ENCODE measurements around the gene CEP70. TPM values are rescaled to one million over a fixed set of nuclear protein-coding genes. Genes with fewer than 3 reads are reported as not detected.

The CEP70 gene
- total and polyA plus RNA-seq, 2 donors (not counting 1 experiment from before 2014, with no cell fraction given): 1.00 to 9.6 TPM

DNA sequence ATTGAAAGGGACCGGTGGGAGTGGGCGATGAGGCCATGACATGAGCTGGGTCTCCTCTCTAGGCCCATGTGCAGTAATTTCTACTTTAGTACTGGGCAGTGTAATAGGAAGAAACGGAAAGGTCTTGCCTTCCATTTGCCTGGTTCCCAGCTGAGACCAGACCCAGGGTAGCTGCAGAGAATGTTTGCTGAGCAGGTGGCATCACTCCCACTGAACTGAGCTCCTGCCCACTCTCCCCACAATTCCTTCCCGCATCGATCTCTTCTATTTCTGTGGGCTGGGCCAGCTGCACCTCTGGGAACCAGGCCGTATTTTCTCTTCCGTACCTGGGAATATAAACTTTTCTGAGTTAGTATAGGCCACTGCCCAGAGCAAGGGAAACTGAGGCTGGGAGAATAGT lies 143.9 kb downstream of the CEP70 start:
- H3K4me3 ChIP-seq (ENCODE audit: control extremely low read depth in 1 of 5, extremely low read depth in 1 of 5, insufficient read depth in 1 of 5, low read depth in 2 of 5, low read length in 4 of 5): no peak overlapping the region
- no peaks in the 10 kb centered on the region for H4K20me1 ChIP-seq (ENCODE audit: control insufficient read depth, insufficient read depth, low read length, poor library complexity, severe bottlenecking)
- ChIA-PET CTCF (no interaction called here), POLR2A (no interaction called here)
- TF ChIP-seq EZH2 (IDR thresholded peaks at IDR 0.05; ENCODE audit: borderline replicate concordance, insufficient read depth, low read depth, low read length, poor library complexity, severe bottlenecking) (no peak), CTCF (IDR thresholded peaks at IDR 0.05) (no peak)
- DNase-seq (no peak), ATAC-seq (ENCODE audit: low read depth) (no peak)
- H3K4me1 ChIP-seq (ENCODE audit: control insufficient read depth in 2 of 2, insufficient read depth in 2 of 2, low read length in 2 of 2): no peaks in the 10 kb centered on the region
- H3K79me2 ChIP-seq (ENCODE audit: control insufficient read depth, insufficient read depth, low read length): no peaks in the 10 kb centered on the region
- H3K36me3 ChIP-seq (replicated peaks in 1 of 2; ENCODE audit: control extremely low read depth in 1 of 2, control insufficient read depth in 1 of 2, extremely low read depth in 1 of 2, insufficient read depth in 2 of 2, low read length in 1 of 2): no peaks in the 10 kb centered on the region
- no peaks in the 10 kb centered on the region for H3K27me3 ChIP-seq (replicated peaks in 1 of 4; ENCODE audit: control extremely low read depth in 1 of 4, control insufficient read depth in 3 of 4, insufficient read depth in 4 of 4, low read length in 3 of 4)
- H3K4me3 Mint-ChIP-seq: no peak overlapping the region
- no peak overlapping the region for H3K4me2 ChIP-seq (replicated peaks; ENCODE audit: low read depth, low read length, poor library complexity, severe bottlenecking)
- no peaks in the 10 kb centered on the region for H3K9me3 ChIP-seq (ENCODE audit: control extremely low read depth in 1 of 3, control insufficient read depth in 2 of 3, insufficient read depth in 1 of 3, low read length in 2 of 3)
- no peak overlapping the region for H3K9ac ChIP-seq (ENCODE audit: low read length)
- H2AFZ ChIP-seq (ENCODE audit: insufficient read depth, low read depth, low read length, poor library complexity, severe bottlenecking): no peak overlapping the region
- WGBS (ENCODE audit: insufficient coverage): 97% methylated on average over 5 of the region's 7 CpGs
- no peak overlapping the region for H3K27ac Mint-ChIP-seq
- no peaks in the 10 kb centered on the region for H3K4me1 Mint-ChIP-seq
- no peaks in the 10 kb centered on the region for H3K9me3 Mint-ChIP-seq (ENCODE audit: insufficient read depth)
- intact Hi-C loops (cut with micrococcal nuclease): no loop called here
- H3K27me3 Mint-ChIP-seq: peaks cover 25% of the 10 kb centered on the region
- no peak overlapping the region for H3K27ac ChIP-seq (ENCODE audit: low read length in 2 of 2)

- no peaks in the 10 kb centered on the region for H3K4me1 ChIP-seq (ENCODE audit: control insufficient read depth in 2 of 2, insufficient read depth in 2 of 2, low read length in 2 of 2)
- Mint-ChIP-seq H3K9me3 (ENCODE audit: insufficient read depth) (no peaks in the 10 kb centered on the region), H3K27me3 (peaks cover 23% of the 10 kb centered on the region), H3K4me1 (no peaks in the 10 kb centered on the region), H3K4me3 (no peak overlapping the region), H3K27ac (no peak overlapping the region)
- H3K9ac ChIP-seq (ENCODE audit: low read length): no peak overlapping the region
- CTCF ChIA-PET: no interaction called here
- no peak overlapping the region for H3K4me2 ChIP-seq (replicated peaks; ENCODE audit: low read depth, low read length, poor library complexity, severe bottlenecking)
- H3K79me2 ChIP-seq (ENCODE audit: control insufficient read depth, insufficient read depth, low read length): no peaks in the 10 kb centered on the region
- ATAC-seq (ENCODE audit: low read depth) (no peak), DNase-seq (no peak)
- H3K4me3 ChIP-seq (ENCODE audit: control extremely low read depth in 1 of 5, extremely low read depth in 1 of 5, insufficient read depth in 1 of 5, low read depth in 2 of 5, low read length in 4 of 5): no peak overlapping the region
- no CpG with 5 or more reads among the region's 3 CpGs for WGBS (ENCODE audit: insufficient coverage)
- no peaks in the 10 kb centered on the region for H4K20me1 ChIP-seq (ENCODE audit: control insufficient read depth, insufficient read depth, low read length, poor library complexity, severe bottlenecking)
- TF ChIP-seq EZH2 (IDR thresholded peaks at IDR 0.05; ENCODE audit: borderline replicate concordance, insufficient read depth, low read depth, low read length, poor library complexity, severe bottlenecking) (no peak), CTCF (IDR thresholded peaks at IDR 0.05) (no peak)
- no peaks in the 10 kb centered on the region for H3K9me3 ChIP-seq (ENCODE audit: control extremely low read depth in 1 of 3, control insufficient read depth in 2 of 3, insufficient read depth in 1 of 3, low read length in 2 of 3)
- no peak overlapping the region for H3K27ac ChIP-seq (ENCODE audit: low read length in 2 of 2)
- intact Hi-C loops (cut with micrococcal nuclease): no loop called here
- POLR2A ChIA-PET: no interaction called here
- H3K36me3 ChIP-seq (replicated peaks in 1 of 2; ENCODE audit: control extremely low read depth in 1 of 2, control insufficient read depth in 1 of 2, extremely low read depth in 1 of 2, insufficient read depth in 2 of 2, low read length in 1 of 2): no peaks in the 10 kb centered on the region
- H2AFZ ChIP-seq (ENCODE audit: insufficient read depth, low read depth, low read length, poor library complexity, severe bottlenecking): no peak overlapping the region
- H3K27me3 ChIP-seq (replicated peaks in 1 of 4; ENCODE audit: control extremely low read depth in 1 of 4, control insufficient read depth in 3 of 4, insufficient read depth in 4 of 4, low read length in 3 of 4): no peaks in the 10 kb centered on the region
These were observed 144.6 kb downstream of the CEP70 start for GRCh38 chr3:138449490-138449889.

All from B cell (primary cell).